Testis (tissue), 2 donors: ENCODE data around the gene CFAP46.

Experiments
- CTCF ChIP-seq, 3 experiments: fragments of 450-650 bp in 2 of 3; fragments of 200-600 bp in 1 of 3; sonication (generic) in 1 of 3; IDR thresholded peaks; one replicate each; pipeline ENCODE4 v1.5.1; 2016 to 2019; ENCODE audit warnings: antibody characterized with exemption in 3 of 3, mild to moderate bottlenecking in 2 of 3, moderate library complexity in 1 of 3
- POLR2A ChIP-seq: fragments of 450-650 bp; IDR thresholded peaks from one replicate; pipeline ENCODE4 v1.6.1; 2017; ENCODE audit warnings: antibody characterized with exemption, mild to moderate bottlenecking, moderate library complexity

- TF ChIP-seq CTCF (IDR thresholded peaks at IDR 0.05) = no peak
- no peak for TF ChIP-seq POLR2A
Measured at GRCh38 chr10:132758865-132759264, 183.5 kb downstream of the CFAP46 start.
